Measurements from ENCODE around the gene ITGAV.

ITGAV gene

DNA sequence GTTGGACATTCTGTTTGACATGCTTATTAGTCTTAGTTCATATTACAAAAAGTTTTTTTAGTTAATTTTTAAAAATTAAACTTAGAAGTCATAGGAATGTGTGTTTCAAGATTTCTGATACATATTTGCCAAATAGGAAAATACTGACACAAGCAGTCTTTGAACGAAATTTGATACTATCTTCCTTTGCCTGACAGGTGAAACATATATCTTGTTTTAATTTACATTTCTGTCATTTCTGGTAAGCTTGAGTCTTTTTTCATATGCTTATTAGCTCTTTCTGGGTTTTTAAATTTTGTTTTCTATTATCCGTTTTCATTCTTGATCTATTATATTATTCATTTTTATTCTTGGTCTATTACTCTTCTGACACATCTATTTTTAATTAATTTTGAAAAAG, 24.5 kb downstream of the ITGAV start:
- DNase-seq = no peak

GRCh38 chr2:186617148-186617547, 27.3 kb downstream of the ITGAV start:
- DNase-seq = no peak

- no peak for DNase-seq
Measured at GRCh38 chr2:186617771-186618170, 27.9 kb downstream of the ITGAV start.

DNA sequence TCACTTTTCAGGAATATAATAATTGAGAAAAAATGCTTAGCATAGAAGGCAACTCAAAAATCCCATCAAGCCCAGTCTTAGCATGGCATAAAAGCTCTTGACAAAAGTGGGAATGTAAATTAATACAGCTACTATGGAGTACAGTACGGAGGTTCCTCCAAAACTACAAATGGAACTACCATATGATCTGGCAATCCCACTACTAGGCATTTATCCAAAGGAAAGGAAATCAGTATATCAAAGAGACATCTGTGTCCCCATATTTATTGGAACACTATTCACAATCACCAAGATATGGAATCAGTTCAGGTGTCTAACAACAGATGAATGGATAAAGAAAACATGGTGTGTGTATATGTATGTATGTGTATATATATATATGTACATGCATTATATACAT, 28.8 kb downstream of the ITGAV start:
- no peak for DNase-seq

DNA sequence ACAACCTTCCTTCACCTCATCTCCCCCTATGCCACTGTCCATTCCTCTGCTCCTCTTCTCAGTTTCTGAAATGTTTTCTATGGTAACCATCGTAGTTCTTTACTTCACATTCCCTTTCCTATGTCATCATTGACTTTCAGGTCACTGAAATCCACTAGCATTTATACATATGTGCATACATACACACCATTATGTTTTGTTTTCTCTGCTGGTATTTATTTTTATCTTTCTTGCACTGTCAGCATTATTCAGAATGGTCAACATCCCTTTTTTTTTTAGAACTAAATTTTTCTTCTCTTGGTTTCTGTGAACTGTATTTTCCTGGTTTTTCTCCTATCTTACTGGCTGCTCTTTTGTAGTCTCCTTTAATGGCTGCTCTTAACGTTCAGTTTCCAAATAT, 33.2 kb downstream of the ITGAV start:
- DNase-seq = no peak

- no peak for DNase-seq
Measured at GRCh38 chr2:186624276-186624675, 34.4 kb downstream of the ITGAV start.

GRCh38 chr2:186629250-186629996, 39.6 kb downstream of the ITGAV start:
- no peak for DNase-seq

DNA sequence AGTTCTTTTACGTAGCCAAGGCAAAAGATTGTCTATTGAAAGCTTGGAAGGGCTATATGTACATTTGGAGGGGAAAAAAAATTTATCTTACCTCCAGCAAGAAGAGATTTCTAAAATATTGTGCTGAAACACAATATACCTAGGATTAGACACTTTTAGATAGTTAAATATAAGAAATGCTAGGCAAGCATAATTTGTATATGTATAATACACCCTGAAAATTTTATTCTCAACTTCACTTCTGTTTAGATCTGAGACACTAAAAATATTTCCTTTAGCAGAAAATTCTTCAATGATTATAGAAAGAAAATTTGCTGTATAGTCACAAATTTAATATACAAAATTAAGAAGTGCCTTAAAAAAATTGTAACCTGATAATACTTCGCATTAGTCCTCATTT, 42.6 kb downstream of the ITGAV start:
- DNase-seq = no peak

DNA sequence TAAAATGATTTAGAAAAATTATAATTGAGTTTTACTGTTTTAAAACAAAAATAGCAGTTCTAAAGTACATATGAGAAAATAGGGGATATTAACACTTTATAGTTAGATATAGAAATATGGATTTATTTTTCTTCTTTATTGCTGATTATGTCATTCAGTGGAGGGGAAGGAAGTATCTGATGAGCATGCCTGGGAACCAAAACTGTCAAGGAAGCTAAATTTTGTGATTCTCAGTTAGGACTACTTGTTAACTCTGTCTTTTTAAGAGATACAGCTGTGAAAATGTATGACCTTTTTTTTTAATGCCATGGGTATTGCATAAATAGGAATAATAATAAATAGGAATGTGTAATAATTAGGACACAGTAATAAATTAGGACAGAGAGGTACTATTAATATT, 44.8 kb downstream of the ITGAV start:
- no peak for DNase-seq

GRCh38 chr2:186636800-186637496, 47.1 kb downstream of the ITGAV start:
- no peak for DNase-seq

DNA sequence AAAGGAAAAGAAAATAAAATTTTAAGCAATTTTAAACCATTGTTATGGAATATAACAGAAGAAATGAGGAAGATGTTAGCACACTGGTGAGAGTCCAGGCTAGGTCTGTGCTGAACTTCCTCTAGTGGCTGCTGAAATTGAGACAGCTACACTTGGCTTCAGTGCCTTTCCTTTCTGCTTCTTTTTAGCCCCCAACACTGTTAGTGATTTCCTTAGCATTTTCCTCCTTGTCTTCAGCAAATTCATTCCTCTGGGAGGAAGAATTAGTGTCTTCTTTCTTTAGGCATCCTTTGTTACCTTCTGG, 47.6 kb downstream of the ITGAV start:
- no peak for DNase-seq

DNA sequence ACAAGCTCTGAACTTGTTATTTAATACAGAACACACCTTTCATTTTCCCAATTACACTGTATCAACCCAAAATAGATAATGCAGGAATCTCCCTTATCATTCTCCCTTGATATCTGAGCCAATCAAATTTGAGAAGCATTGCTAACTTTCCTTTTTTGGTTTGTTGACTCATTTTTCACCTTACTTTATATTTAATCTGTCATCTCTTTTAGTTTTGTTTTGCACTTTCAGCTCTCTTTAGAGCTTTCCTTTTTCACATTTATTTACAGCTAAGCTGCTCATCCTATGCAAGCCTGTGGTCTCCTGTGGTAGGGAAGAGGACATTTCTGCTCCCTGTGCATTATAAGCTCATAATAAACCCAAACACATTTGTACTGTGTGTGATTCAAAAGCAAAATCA, 50.1 kb downstream of the ITGAV start:
- no peak for DNase-seq

GRCh38 chr2:186641132-186641806, 51.4 kb downstream of the ITGAV start:
- no peak for DNase-seq

GRCh38 chr2:186641807-186642321, 52.0 kb downstream of the ITGAV start:
- DNase-seq = no peak

GRCh38 chr2:186644791-186645190, 54.9 kb downstream of the ITGAV start:
- DNase-seq = no peak

GRCh38 chr2:186645999-186646398, 56.1 kb downstream of the ITGAV start:
- no peak for DNase-seq

GRCh38 chr2:186648130-186648529, 58.3 kb downstream of the ITGAV start:
- DNase-seq = no peak

DNA sequence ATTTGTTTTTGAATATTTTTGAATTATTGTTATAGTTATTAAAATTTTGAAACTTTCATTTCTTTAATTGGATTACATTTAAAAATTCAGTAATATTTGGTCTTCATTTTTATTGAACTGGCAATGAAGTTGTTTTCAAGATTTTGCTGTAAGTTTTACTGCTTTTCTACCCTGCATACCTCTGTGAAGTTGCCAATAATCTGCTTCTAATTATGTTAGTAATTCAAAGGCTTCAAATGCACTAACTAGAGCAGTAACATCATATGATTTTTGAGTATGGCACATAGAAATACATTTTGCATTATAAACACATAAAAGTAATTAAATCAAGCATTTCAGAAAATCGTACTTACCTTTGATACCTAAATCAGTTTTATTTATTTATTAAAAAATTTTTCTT, 63.7 kb downstream of the ITGAV start:
- DNase-seq = no peak

- no peak for DNase-seq
Measured at GRCh38 chr2:186659383-186659782, 69.5 kb downstream of the ITGAV start.

- no peak for DNase-seq
Measured at GRCh38 chr2:186664385-186665043, 74.7 kb downstream of the ITGAV start.

- DNase-seq = no peak
Measured at GRCh38 chr2:186669146-186669545, 79.3 kb downstream of the ITGAV start.

GRCh38 chr2:186670831-186671230, 81.0 kb downstream of the ITGAV start:
- no peak for DNase-seq

DNA sequence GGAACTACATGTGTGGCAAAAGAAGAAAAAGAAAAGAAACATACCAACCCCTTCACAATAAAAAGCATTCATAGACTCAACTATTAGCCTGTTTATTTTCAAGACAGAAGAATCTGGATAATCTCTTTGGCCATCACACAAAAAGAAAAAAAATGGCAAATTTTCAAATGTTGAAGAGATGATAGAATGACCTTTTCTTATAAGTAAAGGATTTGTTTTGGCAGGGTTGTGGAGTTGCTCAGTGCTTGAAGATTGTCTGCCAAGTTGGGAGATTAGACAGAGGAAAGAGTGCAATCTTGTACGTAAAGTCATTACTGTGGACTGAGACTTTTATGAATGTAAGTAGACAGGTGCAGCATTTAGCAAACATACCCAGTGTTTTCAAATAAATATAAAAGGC, 85.5 kb downstream of the ITGAV start:
- DNase-seq = no peak

- DNase-seq = no peak
Measured at GRCh38 chr2:186683341-186683740, 93.5 kb downstream of the ITGAV start.

Data from stimulated activated CD4-positive, alpha-beta T cell treated with anti-CD3 and anti-CD28 coated beads, Interleukin-12 subunit alpha, Interleukin-12 subunit beta, amount 100 ng/mL, for 4 hours (primary cell).